ENCODE data around the gene BCKDHA.

The BCKDHA gene

DNA sequence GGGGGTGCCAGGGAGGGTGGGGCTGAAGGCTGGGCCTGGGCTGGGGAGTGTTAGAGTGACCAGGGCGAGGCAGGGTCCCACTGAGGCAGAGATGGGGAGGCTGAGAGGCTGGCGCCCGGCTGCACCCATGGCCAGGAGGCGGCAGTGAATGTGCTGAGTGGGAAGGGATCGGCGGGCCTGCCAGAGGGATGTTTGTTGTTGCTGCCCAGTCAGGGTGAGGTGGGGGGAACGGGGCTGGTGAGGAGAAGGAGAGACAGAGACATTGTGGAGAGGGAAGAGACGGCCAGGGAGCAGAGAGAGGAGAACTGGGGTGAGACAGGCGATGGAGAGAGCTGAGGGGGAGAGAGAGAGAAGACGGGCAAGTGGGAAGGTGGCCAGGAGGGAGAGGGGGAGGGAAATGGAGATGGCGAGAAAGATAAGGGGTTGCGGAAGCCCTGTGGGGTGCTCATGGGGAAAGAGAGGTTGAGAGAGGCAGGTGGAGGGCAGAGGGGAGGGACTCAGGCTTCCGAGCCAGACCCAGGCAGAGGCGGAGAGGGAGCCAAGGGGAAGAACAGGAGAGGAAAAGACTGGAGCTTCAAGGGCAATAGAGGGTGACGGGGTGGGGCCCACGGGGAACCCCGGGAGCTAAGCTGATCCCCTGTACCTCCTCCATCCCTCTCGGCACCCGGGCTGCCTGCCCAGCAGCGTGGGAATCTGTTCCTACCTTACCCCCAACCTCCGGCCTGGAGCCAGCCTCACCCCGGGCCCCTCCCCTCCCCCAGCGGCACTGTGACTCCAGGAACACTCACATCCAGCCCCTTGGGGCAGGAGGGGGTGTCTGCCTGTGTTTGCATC lies 30.2 kb downstream of the BCKDHA start:
- Histone ChIP-seq H3K9me3 (replicated peaks in 1 of 2; ENCODE audit: control insufficient read depth in 2 of 2, insufficient read depth in 1 of 2, low read depth in 1 of 2, low read length in 2 of 2) (no peaks in the 10 kb centered on the region), H2BK5ac (ENCODE audit: low read length) (peak overlapping the region; percentile 66), H2BK15ac (ENCODE audit: low read length) (peak overlapping the region; percentile 79), H4K91ac (ENCODE audit: low read depth, low read length, poor library complexity) (no peak overlapping the region), H2BK120ac (ENCODE audit: low read depth, low read length) (no peak overlapping the region), H2AFZ (ENCODE audit: low read length) (peak overlapping the region; percentile 85), H3K4me2 (ENCODE audit: insufficient read depth, low read length, poor library complexity, severe bottlenecking) (peak overlapping the region; percentile 60), H3K27ac (replicated peaks; ENCODE audit: low read length) (no peak overlapping the region), H3K23ac (ENCODE audit: low read depth, low read length, poor library complexity) (peak overlapping the region; percentile 73), H3K4ac (ENCODE audit: low read length) (no peak overlapping the region), H3K79me1 (ENCODE audit: low read depth, low read length) (peaks cover 9% of the 10 kb centered on the region), H3K4me1 (ENCODE audit: control insufficient read depth in 2 of 2, insufficient read depth in 1 of 2, low read depth in 1 of 2, low read length in 2 of 2) (peaks cover 13 to 19% of the 10 kb centered on the region in 2 donors), H2AK5ac (ENCODE audit: low read depth, low read length) (peak overlapping the region; percentile 81), H4K8ac (ENCODE audit: low read depth, low read length) (no peak overlapping the region), H3K18ac (ENCODE audit: low read length) (peak overlapping the region; percentile 61), H3K9ac (ENCODE audit: low read depth, low read length, poor library complexity) (peak overlapping the region; percentile 81), H3K36me3 (replicated peaks in 1 of 2; ENCODE audit: control insufficient read depth in 2 of 2, insufficient read depth in 2 of 2, low read length in 2 of 2) (peaks cover 31 to 42% of the 10 kb centered on the region in 2 donors), H3K4me3 (ENCODE audit: low read length in 2 of 2) (peak overlapping the region; percentile 12 to 42), H3K14ac (ENCODE audit: low read length) (peak overlapping the region; percentile 56), H2BK12ac (ENCODE audit: low read length) (peak overlapping the region; percentile 73), H3K27me3 (ENCODE audit: control insufficient read depth in 3 of 3, insufficient read depth in 3 of 3, low read depth in 1 of 3, low read length in 3 of 3) (no peaks in the 10 kb centered on the region)
- no CpG with 5 or more reads among the region's 23 CpGs for WGBS, 2 donors (ENCODE audit: extremely low coverage in 2 of 2, insufficient read length in 2 of 2, insufficient replicate concordance in 1 of 2)
- DNase-seq (ENCODE audit: low spot score): no peak

DNA sequence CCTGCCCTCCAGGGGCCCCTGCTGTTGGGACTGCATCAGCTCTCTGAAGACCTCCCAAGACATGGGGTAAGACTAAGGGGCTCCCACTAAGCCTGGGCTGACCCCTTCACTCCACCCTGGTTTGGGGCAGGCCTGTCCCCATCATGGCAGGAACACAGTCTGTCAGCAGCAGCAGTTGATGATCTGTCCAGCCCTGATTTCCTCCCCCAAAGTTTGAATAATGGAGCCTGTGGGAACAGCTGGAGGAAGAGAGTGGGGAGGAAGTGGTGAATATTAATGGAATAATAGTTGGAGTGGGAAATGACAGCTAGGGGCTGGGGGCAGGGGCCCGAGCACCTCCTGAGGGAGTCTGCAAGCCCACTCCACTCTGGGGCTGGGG lies 30.9 kb downstream of the BCKDHA start:
- WGBS, 2 donors (ENCODE audit: extremely low coverage in 2 of 2, insufficient read length in 2 of 2, insufficient replicate concordance in 1 of 2): no CpG with 5 or more reads among the region's 1 CpG
- Histone ChIP-seq H4K91ac (ENCODE audit: low read depth, low read length, poor library complexity) (no peak overlapping the region), H2AK5ac (ENCODE audit: low read depth, low read length) (peak overlapping the region; percentile 78), H3K79me1 (ENCODE audit: low read depth, low read length) (peaks cover 8% of the 10 kb centered on the region), H2BK5ac (ENCODE audit: low read length) (peak overlapping the region; percentile 66), H3K9me3 (replicated peaks in 1 of 2; ENCODE audit: control insufficient read depth in 2 of 2, insufficient read depth in 1 of 2, low read depth in 1 of 2, low read length in 2 of 2) (no peaks in the 10 kb centered on the region), H3K36me3 (replicated peaks in 1 of 2; ENCODE audit: control insufficient read depth in 2 of 2, insufficient read depth in 2 of 2, low read length in 2 of 2) (peaks cover 35 to 45% of the 10 kb centered on the region in 2 donors), H3K27me3 (ENCODE audit: control insufficient read depth in 3 of 3, insufficient read depth in 3 of 3, low read depth in 1 of 3, low read length in 3 of 3) (no peaks in the 10 kb centered on the region), H3K18ac (ENCODE audit: low read length) (peak overlapping the region; percentile 61), H2BK12ac (ENCODE audit: low read length) (no peak overlapping the region), H3K14ac (ENCODE audit: low read length) (no peak overlapping the region), H3K4me2 (ENCODE audit: insufficient read depth, low read length, poor library complexity, severe bottlenecking) (no peak overlapping the region), H2BK15ac (ENCODE audit: low read length) (peak overlapping the region; percentile 79), H3K23ac (ENCODE audit: low read depth, low read length, poor library complexity) (peak overlapping the region; percentile 73), H3K4ac (ENCODE audit: low read length) (no peak overlapping the region), H2AFZ (ENCODE audit: low read length) (no peak overlapping the region), H3K4me1 (ENCODE audit: control insufficient read depth in 2 of 2, insufficient read depth in 1 of 2, low read depth in 1 of 2, low read length in 2 of 2) (peaks cover 13 to 19% of the 10 kb centered on the region in 2 donors), H3K4me3 (ENCODE audit: low read length in 2 of 2) (no peak overlapping the region), H2BK120ac (ENCODE audit: low read depth, low read length) (no peak overlapping the region), H4K8ac (ENCODE audit: low read depth, low read length) (no peak overlapping the region), H3K9ac (ENCODE audit: low read depth, low read length, poor library complexity) (no peak overlapping the region), H3K27ac (replicated peaks; ENCODE audit: low read length) (no peak overlapping the region)
- no peak for DNase-seq (ENCODE audit: low spot score)

DNA sequence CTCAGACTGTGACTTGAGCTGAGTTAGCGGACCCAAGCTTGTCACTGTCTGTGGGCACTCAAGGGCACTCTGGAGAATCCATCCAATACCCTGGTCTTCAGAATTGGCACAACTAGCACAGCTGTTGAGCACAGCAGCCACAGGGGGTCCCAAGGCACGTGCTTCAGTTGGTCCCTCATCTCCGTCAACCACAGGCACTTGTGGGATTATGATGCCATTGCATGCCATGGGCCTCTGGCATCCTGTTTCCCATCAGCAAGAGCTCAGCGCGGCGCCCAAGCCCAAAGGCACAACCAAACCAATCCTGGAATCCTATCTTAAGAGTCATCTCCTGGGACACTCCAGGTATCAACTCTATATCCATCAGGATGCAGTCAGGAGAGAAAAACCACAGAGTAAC lies 33.3 kb downstream of the BCKDHA start:
- Histone ChIP-seq H3K14ac (ENCODE audit: low read length) (no peak overlapping the region), H3K36me3 (replicated peaks in 1 of 2; ENCODE audit: control insufficient read depth in 2 of 2, insufficient read depth in 2 of 2, low read length in 2 of 2) (peaks cover 28 to 39% of the 10 kb centered on the region in 2 donors), H3K27me3 (ENCODE audit: control insufficient read depth in 3 of 3, insufficient read depth in 3 of 3, low read depth in 1 of 3, low read length in 3 of 3) (no peaks in the 10 kb centered on the region), H3K9ac (ENCODE audit: low read depth, low read length, poor library complexity) (no peak overlapping the region), H3K4me3 (ENCODE audit: low read length in 2 of 2) (peak overlapping the region in 1 of 2 donors; percentile 39), H3K27ac (replicated peaks; ENCODE audit: low read length) (no peak overlapping the region), H4K91ac (ENCODE audit: low read depth, low read length, poor library complexity) (no peak overlapping the region), H2BK5ac (ENCODE audit: low read length) (no peak overlapping the region), H2BK12ac (ENCODE audit: low read length) (no peak overlapping the region), H3K4ac (ENCODE audit: low read length) (no peak overlapping the region), H2BK120ac (ENCODE audit: low read depth, low read length) (no peak overlapping the region), H2AFZ (ENCODE audit: low read length) (no peak overlapping the region), H3K4me2 (ENCODE audit: insufficient read depth, low read length, poor library complexity, severe bottlenecking) (no peak overlapping the region), H2BK15ac (ENCODE audit: low read length) (no peak overlapping the region), H4K8ac (ENCODE audit: low read depth, low read length) (no peak overlapping the region), H3K23ac (ENCODE audit: low read depth, low read length, poor library complexity) (no peak overlapping the region), H3K9me3 (replicated peaks in 1 of 2; ENCODE audit: control insufficient read depth in 2 of 2, insufficient read depth in 1 of 2, low read depth in 1 of 2, low read length in 2 of 2) (no peaks in the 10 kb centered on the region), H3K4me1 (ENCODE audit: control insufficient read depth in 2 of 2, insufficient read depth in 1 of 2, low read depth in 1 of 2, low read length in 2 of 2) (peaks cover 13 to 19% of the 10 kb centered on the region in 2 donors), H3K79me1 (ENCODE audit: low read depth, low read length) (peaks cover 5% of the 10 kb centered on the region), H2AK5ac (ENCODE audit: low read depth, low read length) (no peak overlapping the region), H3K18ac (ENCODE audit: low read length) (no peak overlapping the region)
- DNase-seq (ENCODE audit: low spot score): no peak
- no CpG with 5 or more reads among the region's 6 CpGs for WGBS, 2 donors (ENCODE audit: extremely low coverage in 2 of 2, insufficient read length in 2 of 2, insufficient replicate concordance in 1 of 2)
